GM21447 (cell line): ENCODE results near the gene PRKCB.

ENCODE experiments used
- ATAC-seq: cut with Tn5 transposase; IDR thresholded peaks from one replicate; pipeline ENCODE4 v1.9.1; 2021; ENCODE audit not compliant: unreplicated experiment

PRKCB gene

DNA sequence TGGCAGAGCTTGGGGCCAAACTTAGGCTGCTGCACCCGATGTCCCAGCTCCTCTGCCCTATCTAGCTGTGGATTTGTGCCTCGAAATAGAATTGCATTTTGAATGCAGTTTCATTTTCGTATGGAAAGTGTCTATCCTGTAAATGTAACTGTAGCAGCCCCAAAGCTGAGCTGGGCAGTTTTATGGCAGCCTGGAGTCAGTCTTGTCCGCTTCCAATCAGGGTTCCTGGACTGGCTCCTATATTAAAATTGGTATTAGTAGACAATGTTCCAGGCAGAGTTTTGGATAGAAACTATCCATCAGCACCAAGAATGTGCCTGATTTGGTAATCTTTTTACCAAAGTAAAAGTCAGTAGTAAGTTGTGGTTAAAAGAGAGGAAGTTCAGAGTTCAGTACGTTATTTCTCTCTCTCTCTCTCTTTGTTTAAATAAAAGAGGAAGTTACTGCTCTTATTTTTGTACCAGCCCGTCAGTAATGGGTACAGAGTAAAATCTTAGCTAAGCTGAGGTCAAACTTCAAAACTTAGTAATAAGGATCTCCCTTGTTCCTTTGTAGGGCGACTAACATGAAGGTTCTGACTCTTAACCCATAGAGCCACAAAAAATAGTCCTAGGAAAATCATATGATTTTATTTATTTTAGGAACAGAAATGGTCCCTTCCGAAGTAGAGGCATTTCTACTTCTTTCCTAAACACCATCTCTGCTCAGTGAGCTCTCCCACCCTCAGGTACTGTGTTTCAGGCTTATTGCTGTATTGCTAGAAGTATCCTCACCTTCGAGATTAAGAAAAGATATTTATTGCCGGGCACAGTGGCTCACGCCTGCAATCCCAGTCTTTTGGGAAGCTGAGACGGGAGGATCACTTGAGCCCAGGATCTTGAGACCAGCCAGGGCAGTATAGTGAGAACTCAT lies 28.0 kb downstream of the PRKCB start:
- peak; percentile 73 for ATAC-seq

- ATAC-seq = no peak
Measured at GRCh38 chr16:23865853-23866252, 30.1 kb downstream of the PRKCB start.

DNA sequence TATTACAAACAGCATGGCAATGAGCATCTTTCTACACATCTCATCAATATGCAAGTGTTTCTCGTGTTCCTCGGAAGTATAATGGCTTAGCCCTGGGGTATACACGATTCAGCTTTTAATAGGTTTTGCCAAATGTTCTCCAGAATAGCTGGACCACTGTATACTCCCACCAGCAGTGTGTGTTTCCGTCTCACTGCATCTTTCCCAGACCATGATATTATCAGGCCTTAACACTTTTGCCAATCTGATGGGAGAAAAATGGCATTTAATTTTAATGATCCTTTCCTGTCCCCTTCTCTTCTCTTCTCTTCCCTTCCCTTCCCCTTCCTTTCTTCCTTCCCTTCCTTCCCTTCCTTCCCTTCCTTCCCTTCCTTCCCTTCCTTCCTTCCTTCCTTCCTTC lies 30.8 kb downstream of the PRKCB start:
- ATAC-seq = no peak

GRCh38 chr16:23867566-23867965 lies 31.8 kb downstream of the PRKCB start:
- ATAC-seq = no peak

GRCh38 chr16:23868136-23868535 lies 32.4 kb downstream of the PRKCB start:
- ATAC-seq = no peak

DNA sequence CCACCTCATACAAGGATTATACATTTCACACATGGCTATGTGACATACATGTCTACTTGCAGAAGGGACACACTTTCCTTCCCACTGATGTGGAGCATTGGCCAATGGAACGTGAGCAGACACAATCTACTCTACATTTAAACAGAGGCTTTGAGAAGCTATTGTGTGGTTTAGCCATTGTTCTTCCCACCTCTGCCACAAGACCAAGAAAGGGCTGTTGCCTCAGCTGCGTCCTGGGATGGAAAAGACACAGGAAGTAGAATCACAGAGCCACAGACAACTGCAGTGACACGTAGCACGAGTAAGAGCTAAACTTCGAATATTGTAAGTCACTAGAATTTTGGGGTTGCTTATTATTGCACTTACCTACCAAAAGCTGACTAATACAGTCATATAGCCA lies 33.3 kb downstream of the PRKCB start:
- no peak for ATAC-seq

- no peak for ATAC-seq
Measured at GRCh38 chr16:23871924-23872323, 36.1 kb downstream of the PRKCB start.

- ATAC-seq = no peak
Measured at GRCh38 chr16:23874613-23875294, 39.0 kb downstream of the PRKCB start.

DNA sequence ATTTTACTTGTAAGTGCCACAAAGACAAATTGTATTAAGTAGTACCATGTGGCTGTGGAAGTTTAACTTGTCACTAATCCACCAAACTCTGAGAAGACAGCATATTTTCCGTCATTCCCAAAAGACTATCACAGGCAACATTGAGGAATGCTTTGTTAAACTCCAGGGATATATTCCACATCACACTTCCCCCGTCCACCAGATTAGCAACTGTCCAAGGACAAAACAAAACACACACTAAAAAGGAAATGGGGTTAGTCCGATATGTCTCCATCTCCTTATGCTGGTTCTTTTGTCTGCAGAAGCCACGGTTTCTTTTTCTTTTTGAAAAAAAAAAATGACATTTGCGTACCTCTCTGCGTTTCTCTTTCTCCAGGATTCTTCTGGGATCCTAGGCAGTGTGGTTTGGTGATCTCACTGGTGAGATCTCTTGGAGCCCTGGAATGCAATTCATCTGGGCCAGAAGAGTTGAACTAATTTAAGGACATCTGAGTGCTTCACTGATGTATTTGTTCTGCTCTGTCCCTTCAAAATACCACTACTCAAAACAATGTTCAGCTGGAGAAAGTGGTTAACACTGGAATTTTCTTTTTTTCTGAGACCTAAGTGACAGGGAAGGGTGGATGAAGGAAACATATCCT lies 40.6 kb downstream of the PRKCB start:
- no peak for ATAC-seq

DNA sequence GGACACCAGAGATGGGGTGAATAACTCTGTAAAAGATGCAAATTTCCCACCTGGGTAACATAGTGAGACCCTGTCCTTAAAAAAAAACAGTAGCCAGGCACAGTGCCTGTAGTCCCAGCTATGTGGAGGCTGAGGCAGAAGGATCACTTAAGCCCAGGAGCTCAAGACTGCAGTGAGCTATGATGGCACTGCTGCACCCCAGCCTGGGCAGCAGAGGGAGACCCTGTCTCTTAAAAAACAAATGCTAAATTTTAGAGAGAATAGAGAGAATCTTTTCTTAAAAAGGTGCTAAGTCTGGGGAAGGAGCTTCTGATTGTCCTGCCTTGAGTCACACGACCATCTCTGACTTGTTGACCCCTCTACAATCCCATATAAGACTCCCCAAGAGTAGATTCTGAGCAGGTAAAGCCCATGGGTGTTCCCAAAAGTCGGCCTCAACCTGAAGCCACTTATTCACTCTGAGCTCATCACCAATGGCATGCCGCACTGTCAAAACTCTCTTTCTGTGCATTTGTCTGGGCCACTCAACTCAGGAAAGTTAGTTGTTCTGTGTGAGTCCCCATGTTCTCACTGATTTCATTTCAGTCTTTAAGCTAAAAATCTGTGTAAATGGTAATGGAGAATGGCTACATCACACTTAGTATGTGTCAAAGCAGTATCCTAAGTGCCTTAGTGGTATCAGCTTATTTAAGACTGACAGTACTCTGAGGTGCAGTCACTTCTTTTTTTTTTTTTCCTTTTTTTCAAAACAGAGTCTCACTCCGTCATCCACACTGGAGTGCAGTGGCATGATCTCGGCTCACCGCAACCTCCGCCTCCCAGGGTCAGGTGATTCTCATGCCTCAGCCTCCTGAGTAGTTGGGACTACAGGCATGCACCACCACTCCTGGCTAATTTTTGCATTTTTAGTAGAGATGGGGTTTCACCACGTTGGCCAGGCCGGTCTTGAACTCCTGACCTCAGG lies 41.6 kb downstream of the PRKCB start:
- no peak for ATAC-seq

DNA sequence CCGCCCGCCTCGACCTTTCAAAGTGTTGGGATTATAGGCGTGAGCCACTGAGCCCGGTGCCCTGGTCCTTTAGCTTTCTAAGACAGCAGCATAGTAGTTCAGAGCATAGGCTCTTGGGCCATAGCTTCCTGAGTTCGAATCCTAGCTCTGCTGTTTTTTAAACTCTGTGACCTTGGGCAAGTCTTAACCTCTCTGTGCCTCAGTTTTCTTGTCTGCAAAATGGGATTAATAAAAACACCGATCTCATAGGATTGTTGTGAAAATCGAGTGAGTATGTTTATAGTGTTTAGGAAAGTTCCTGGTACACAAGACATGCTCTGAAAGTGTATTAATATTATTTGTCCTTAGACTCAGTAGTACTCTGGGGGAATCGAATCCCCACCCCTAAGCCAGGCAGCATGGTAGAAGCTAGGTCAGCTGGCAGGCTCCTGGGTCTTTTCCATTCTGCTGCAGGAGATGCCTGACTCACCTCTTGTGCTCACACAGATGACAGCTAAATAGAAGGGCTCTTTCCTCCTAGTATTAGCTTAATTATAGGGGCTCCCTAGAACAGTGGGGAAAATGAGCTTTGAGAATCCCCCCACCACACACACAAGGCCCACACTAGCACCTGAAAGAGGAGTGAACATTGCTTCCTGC lies 44.1 kb downstream of the PRKCB start:
- ATAC-seq = no peak

DNA sequence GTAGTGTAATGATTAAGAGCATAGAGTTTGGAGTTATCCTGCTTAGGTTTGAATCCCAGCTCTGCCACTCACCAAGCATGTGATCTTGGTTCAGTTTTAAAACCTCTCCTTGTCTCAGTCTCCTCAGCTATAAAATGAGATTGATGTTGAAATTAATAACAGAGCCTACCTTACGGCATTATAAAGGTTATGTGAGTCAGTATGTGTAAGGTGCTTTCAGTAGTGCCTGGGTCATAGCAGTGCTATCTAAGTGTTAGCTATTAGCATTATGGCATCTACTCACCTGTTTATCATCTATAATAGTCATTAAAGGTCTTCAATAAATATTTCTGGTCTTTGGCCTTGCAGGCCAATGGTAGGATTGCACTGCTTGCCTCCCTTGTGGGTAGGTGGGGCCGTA lies 53.4 kb downstream of the PRKCB start:
- ATAC-seq = no peak

DNA sequence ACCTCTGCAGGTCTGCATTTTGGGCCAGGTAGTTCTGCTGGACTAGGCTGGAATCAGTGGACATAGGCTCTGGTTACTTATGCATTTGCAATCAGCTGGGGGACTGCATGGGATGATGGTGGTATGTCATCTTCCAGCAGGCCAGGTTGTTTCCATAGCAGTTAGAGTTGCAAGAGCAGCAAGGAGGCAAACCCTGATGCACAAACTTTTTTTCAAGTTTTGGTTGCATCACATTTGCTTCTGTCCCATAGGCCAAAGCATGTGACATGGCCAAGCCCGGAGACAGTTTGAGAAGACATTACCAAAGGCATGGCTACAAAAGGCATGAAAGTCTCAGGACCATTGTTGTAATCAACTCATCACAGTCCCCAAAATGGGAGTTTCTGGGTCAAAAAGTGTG lies 58.2 kb downstream of the PRKCB start:
- no peak for ATAC-seq

DNA sequence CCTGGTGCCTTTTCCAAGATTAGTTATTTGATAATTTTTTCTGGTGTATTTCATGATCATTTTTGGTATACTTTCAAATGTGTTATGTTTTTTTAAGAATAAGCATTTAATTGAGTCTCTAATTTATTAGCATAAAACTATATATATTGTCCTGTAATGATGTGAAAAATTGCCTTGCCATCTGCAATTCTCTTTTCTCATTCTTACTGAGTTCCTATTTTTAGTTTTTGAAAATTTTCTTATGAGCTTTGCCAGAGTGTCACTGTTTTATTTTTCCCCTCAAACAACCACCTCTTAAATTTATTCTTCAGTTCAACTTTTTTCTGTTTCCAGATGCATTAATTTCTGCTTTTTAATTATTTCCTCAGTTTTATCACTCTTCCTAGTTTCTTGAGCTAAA lies 59.3 kb downstream of the PRKCB start:
- ATAC-seq = no peak

GRCh38 chr16:23896832-23897821 lies 61.3 kb downstream of the PRKCB start:
- no peak for ATAC-seq

DNA sequence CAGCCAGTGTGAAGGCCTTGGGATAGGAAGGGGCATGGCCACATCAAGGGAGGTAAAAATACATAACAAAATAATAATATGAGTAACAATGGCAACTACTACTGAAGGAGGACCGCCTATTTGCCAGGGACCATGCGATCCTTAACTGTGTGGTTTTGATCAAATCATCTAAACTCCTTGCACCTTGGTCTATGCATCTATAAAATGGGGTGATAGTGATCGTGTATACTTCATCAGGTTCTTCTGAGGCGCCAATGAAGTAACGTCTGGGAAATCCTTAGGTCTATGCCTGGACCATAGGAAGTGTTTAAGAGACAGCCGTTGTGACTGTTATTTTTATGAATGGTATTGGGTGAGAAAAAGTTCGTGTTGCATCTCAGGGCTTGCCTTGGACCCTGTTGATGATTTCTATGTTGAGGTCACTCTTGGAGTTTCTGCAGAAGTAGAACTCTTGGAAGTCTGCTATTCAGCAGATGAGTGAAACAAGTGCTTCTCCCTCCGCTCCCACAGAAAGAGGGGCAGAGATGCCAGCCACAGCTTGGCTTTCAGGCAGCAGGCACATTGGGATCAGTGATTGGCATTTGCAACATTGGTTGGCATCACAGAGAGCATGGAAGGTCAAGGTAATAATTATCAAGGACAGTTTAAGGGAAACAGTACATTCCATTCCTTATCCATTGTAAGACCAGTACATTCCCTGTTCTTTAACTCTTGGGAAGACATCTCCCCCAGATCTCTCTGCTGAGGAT lies 63.1 kb downstream of the PRKCB start:
- no peak for ATAC-seq

- no peak for ATAC-seq
Measured at GRCh38 chr16:23899869-23900268, 64.1 kb downstream of the PRKCB start.

DNA sequence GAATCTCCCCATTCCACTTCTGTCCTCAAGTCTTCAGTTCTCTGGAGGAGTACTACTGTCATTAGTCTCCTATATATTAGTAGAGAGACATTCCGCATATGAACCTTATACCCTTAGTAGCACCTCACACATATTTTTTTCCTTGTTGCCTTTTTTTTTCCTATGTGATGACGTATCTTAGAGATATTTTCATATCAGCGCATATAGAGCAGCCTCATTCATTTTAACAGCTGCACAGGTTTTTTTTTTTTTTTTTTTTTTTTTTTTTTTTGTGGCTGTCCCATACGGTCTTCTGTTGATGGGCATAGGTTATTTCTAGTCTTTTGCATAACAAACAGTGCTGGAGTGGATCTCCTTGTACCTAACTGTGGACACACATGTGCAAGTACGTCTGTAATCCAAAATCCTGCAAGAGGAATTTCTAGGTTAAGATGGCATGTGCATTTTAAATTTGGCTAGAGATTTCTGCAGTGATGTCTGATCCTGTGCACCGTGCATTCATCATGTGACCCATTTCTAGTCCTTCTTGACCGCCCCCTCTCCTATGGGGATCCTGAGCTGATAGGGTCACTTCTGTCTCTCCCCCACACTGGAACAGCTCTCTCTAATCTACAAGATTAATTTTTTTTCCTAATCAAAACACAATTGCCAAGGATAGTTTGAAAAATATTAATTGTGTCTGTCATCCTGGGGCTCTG lies 64.8 kb downstream of the PRKCB start:
- ATAC-seq = no peak
